Myometrial cell (primary cell): ENCODE data around the gene TRPM4. TPM values are rescaled to one million over a fixed set of nuclear protein-coding genes. Genes with fewer than 3 reads are reported as not detected.

Experiments
- total RNA-seq: library from RNA; depleted of rRNA; stranded (reverse); fragments of >200 nt; gene quantifications from 2 replicates; pipeline ENCODE4 v1.2.3, GENCODE V29; 2015

TRPM4 gene
- total RNA-seq: 18.5 and 19.0 TPM in 2 replicates

GRCh38 chr19:49157445-49158224 lies at the start of gene TRPM4:
TSS of gene TRPM4 (plus strand) at chr19:49157792. CDS start at chr19:49157867, 75 bp downstream.

GRCh38 chr19:49113762-49114629 lies 43.6 kb upstream of the TRPM4 start, which contains the start of gene LIN7B:
TSS of gene LIN7B (plus strand) at chr19:49114370. CDS start at chr19:49114405, 35 bp downstream.

GRCh38 chr19:49118565-49119410 lies 38.8 kb upstream of the TRPM4 start, which contains the start of gene C19orf73:
TSS of gene C19orf73 (minus strand) at chr19:49119143. CDS start at chr19:49119022, 121 bp downstream.

GRCh38 chr19:49119411-49120324 lies 37.9 kb upstream of the TRPM4 start, which contains the start of gene PPFIA3:
TSS of gene PPFIA3 (plus strand) at chr19:49119544. CDS start at chr19:49127874, 8,330 bp downstream.

GRCh38 chr19:49155005-49155819 lies 2.4 kb upstream of the TRPM4 start, which contains the start of gene HRC:
TSS of gene HRC (minus strand) at chr19:49155396. CDS start at chr19:49155237, 159 bp downstream.

Other genes starting within 250 kb of the TRPM4 start
- gene DHDH, start 224.1 kb upstream of the TRPM4 start, total RNA-seq: not detected in 2 replicates
- 189 and 226 TPM in 2 replicates for gene BAX, start 202.9 kb upstream of the TRPM4 start, total RNA-seq
- gene FTL, start 192.5 kb upstream of the TRPM4 start, total RNA-seq: 3,594 and 3,702 TPM in 2 replicates
- gene GYS1, start 164.5 kb upstream of the TRPM4 start, total RNA-seq: 38.1 and 43.8 TPM in 2 replicates
- gene RUVBL2, start 163.9 kb upstream of the TRPM4 start, total RNA-seq: 336 and 350 TPM in 2 replicates
- gene LHB, start 140.7 kb upstream of the TRPM4 start, total RNA-seq: not detected in 2 replicates
- gene CGB3, start 133.5 kb upstream of the TRPM4 start, total RNA-seq: not detected in 2 replicates
- gene CGB2, start 125.9 kb upstream of the TRPM4 start, total RNA-seq: not detected in 2 replicates
- not detected in 2 replicates for gene CGB1, start 120.9 kb upstream of the TRPM4 start, total RNA-seq
- not detected in 2 replicates for gene CGB5, start 113.9 kb upstream of the TRPM4 start, total RNA-seq
- gene CGB8, start 108.7 kb upstream of the TRPM4 start, total RNA-seq: not detected in 2 replicates
- gene CGB7, start 100.0 kb upstream of the TRPM4 start, total RNA-seq: 0.29 and 0.53 TPM in 2 replicates
- not detected in 2 replicates for gene NTF4, start 93.0 kb upstream of the TRPM4 start, total RNA-seq
- not detected in 2 replicates for gene KCNA7, start 85.1 kb upstream of the TRPM4 start, total RNA-seq
- 165 and 195 TPM in 2 replicates for gene SNRNP70, start 72.3 kb upstream of the TRPM4 start, total RNA-seq
- gene LIN7B, start 43.4 kb upstream of the TRPM4 start, total RNA-seq: 16.5 and 21.0 TPM in 2 replicates
- 2.3 and 6.3 TPM in 2 replicates for gene C19orf73, start 38.6 kb upstream of the TRPM4 start, total RNA-seq
- gene PPFIA3, start 38.2 kb upstream of the TRPM4 start, total RNA-seq: 1.2 and 1.8 TPM in 2 replicates
- gene HRC, start 2.4 kb upstream of the TRPM4 start, total RNA-seq: not detected in 2 replicates
- not detected in 2 replicates for gene SLC6A16, start 167.4 kb downstream of the TRPM4 start, total RNA-seq
- gene CD37, start 177.6 kb downstream of the TRPM4 start, total RNA-seq: not detected in 2 replicates
- 36.0 and 38.9 TPM in 2 replicates for gene TEAD2, start 204.6 kb downstream of the TRPM4 start, total RNA-seq
- gene DKKL1, start 206.1 kb downstream of the TRPM4 start, total RNA-seq: 0.29 TPM in 1 of 2 replicates, not detected in the other
- not detected in 2 replicates for gene KASH5, start 230.5 kb downstream of the TRPM4 start, total RNA-seq